Large intestine (tissue), 12 donors: Measurements from ENCODE around the gene SLC20A1. TPM values are rescaled to one million over a fixed set of nuclear protein-coding genes. Genes with fewer than 3 reads are reported as not detected.

Experiments used
- DNase-seq, 2 donors: peaks; one replicate each; pipeline versions ENCODE4 v3.0.0 to v3.0.0-alpha.2; 2013
- H3K27ac ChIP-seq: one replicate; pipeline ENCODE4 v1.5.1; 2013; ENCODE audit warnings: low read length
- H3K27me3 ChIP-seq: 2 replicates; pipeline ENCODE4 v1.6.1; 2013; ENCODE audit warnings: low read length; ENCODE audit not compliant: control insufficient read depth, insufficient read depth
- H3K36me3 ChIP-seq: 2 replicates; pipeline ENCODE4 v1.6.1; 2013; ENCODE audit warnings: low read length; ENCODE audit not compliant: control insufficient read depth, insufficient read depth
- H3K4me1 ChIP-seq: one replicate; pipeline ENCODE4 v1.6.1; 2013; ENCODE audit warnings: low read length; ENCODE audit not compliant: control insufficient read depth, insufficient read depth
- H3K4me3 ChIP-seq: one replicate; pipeline ENCODE4 v1.5.1; 2013; ENCODE audit warnings: low read length
- H3K9me3 ChIP-seq: one replicate; pipeline ENCODE4 v1.6.1; 2013; ENCODE audit warnings: mild to moderate bottlenecking, low read depth, low read length, moderate library complexity; ENCODE audit not compliant: control insufficient read depth
- WGBS: methylation state at CpG from one replicate; pipeline ENCODE4 v1.1.5; 2013; ENCODE audit warnings: low lambda C conversion rate; ENCODE audit not compliant: insufficient coverage; 5-methylcytosine and 5-hydroxymethylcytosine counted together
- long read RNA-seq, 11 donors: transcript quantifications; one replicate each; lab custom pipeline, GENCODE V29; 2026
- polyA plus RNA-seq: library from polyadenylated mRNA; unstranded; fragments of 120-200 nt; gene quantifications from one replicate; pipeline ENCODE4 v1.2.1, GENCODE V29; 2013

SLC20A1 gene
- polyA plus RNA-seq: 42.1 TPM
- long read RNA-seq, donor 1, partial matches to known transcripts: 28 of 28 reads
- long read RNA-seq, donor 1, other reads (novel, unspliced or antisense): 0 of 28 reads
- long read RNA-seq, donor 2, partial matches to known transcripts: 58 of 60 reads
- long read RNA-seq, donor 2, other reads (novel, unspliced or antisense): 0 of 60 reads
- long read RNA-seq, donor 3: 0 reads
- long read RNA-seq, donor 4: 0 reads
- long read RNA-seq, donor 5, partial matches to known transcripts: 17 of 20 reads
- long read RNA-seq, donor 5, other reads (novel, unspliced or antisense): 0 of 20 reads
- long read RNA-seq, donor 6, transcript SLC20A1-201 (11 exons, 3,381 nt): major isoform, 8 of 65 reads
- long read RNA-seq, donor 6, partial matches to known transcripts: 57 of 65 reads
- long read RNA-seq, donor 6, other reads (novel, unspliced or antisense): 0 of 65 reads
- long read RNA-seq, donor 7: 0 reads
- long read RNA-seq, donor 8, transcript SLC20A1-201 (11 exons, 3,381 nt): major isoform, 6 of 128 reads
- long read RNA-seq, donor 8, partial matches to known transcripts: 121 of 128 reads
- long read RNA-seq, donor 8, other reads (novel, unspliced or antisense): 0 of 128 reads
- long read RNA-seq, donor 9, partial matches to known transcripts: 23 of 26 reads
- long read RNA-seq, donor 9, other reads (novel, unspliced or antisense): 0 of 26 reads
- long read RNA-seq, donor 10, partial matches to known transcripts: 46 of 50 reads
- long read RNA-seq, donor 10, other reads (novel, unspliced or antisense): 0 of 50 reads
- long read RNA-seq, donor 11, transcript SLC20A1-201 (11 exons, 3,381 nt): major isoform, 7 of 12 reads
- long read RNA-seq, donor 11, partial matches to known transcripts: 5 of 12 reads
- long read RNA-seq, donor 11, other reads (novel, unspliced or antisense): 0 of 12 reads

- no CpG with 5 or more reads among the region's 87 CpGs for WGBS
- Histone ChIP-seq H3K27me3 (no peaks in the 10 kb centered on the region), H3K9me3 (no peaks in the 10 kb centered on the region), H3K27ac (peak within 1 kb of the TSS; percentile 98), H3K4me3 (peak within 1 kb of the TSS; percentile 87), H3K4me1 (peaks cover 21% of the 10 kb centered on the region), H3K36me3 (peaks cover 20% of the 10 kb centered on the region)
- peak; percentile 95 to 98 for DNase-seq
Observed at GRCh38 chr2:112645310-112646101, at the start of gene SLC20A1. SLC20A1 (plus strand) TSS chr2:112645939; CDS start chr2:112646829, 890 bp downstream.

DNA sequence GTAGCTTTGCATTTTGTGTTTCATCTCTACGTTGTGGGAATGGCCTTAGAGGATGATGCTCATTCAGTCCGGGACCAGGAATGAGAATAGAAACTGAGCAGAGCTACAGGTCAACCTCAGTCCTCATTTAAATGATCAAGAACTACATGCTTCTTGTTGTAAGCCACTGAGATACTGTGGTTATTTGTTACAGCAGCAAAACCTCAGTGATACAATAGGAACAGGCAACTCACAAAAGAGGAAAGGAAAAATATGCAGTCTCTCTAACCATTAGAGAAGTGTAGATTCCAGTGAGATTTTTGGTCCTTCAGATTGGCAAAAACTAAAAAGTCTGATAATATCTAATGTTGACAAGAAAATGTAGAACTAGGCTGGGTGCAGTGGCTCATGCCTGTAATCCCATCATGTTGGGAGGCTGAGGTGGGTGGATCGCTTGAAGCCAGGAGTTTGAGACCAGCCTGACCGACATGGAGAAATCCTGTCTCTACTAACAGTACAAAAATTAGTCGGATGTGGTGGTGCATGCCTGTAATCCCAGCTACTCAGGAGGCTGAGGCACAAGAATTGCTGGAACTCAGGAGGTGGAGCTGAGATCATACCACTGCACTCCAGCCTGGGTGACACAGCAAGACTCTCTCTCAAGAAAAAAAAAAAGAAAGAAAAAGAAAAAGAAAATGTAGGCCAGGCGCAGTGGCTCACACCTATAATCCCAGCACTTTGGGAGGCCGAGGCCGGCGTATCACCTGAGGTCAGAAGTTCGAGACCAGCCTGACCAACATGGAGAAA lies 48.0 kb upstream of the SLC20A1 start:
- Histone ChIP-seq H3K27me3 (no peaks in the 10 kb centered on the region), H3K9me3 (no peaks in the 10 kb centered on the region), H3K4me3 (no peak overlapping the region), H3K36me3 (no peaks in the 10 kb centered on the region), H3K27ac (no peak overlapping the region), H3K4me1 (no peaks in the 10 kb centered on the region)
- WGBS: 83% methylated on average over 2 of the region's 10 CpGs
- DNase-seq: no peak

- no CpG with 5 or more reads among the region's 3 CpGs for WGBS
Observed at GRCh38 chr2:112600634-112601033, 45.1 kb upstream of the SLC20A1 start.

GRCh38 chr2:112601754-112602153 lies 44.0 kb upstream of the SLC20A1 start:
- no peaks in the 10 kb centered on the region for H3K9me3 ChIP-seq
- DNase-seq: no peak
- no peaks in the 10 kb centered on the region for H3K4me1 ChIP-seq
- H3K4me3 ChIP-seq: no peak overlapping the region
- H3K27me3 ChIP-seq: no peaks in the 10 kb centered on the region
- no CpG with 5 or more reads among the region's 3 CpGs for WGBS
- no peaks in the 10 kb centered on the region for H3K36me3 ChIP-seq
- H3K27ac ChIP-seq: no peak overlapping the region

More at GRCh38 chr2:112600634-112601033, 45.1 kb upstream of the SLC20A1 start:
- no peak overlapping the region for H3K4me3 ChIP-seq
- H3K4me1 ChIP-seq: no peaks in the 10 kb centered on the region
- H3K9me3 ChIP-seq: no peaks in the 10 kb centered on the region
- H3K36me3 ChIP-seq: no peaks in the 10 kb centered on the region
- DNase-seq: no peak
- no peak overlapping the region for H3K27ac ChIP-seq
- no peaks in the 10 kb centered on the region for H3K27me3 ChIP-seq

DNA sequence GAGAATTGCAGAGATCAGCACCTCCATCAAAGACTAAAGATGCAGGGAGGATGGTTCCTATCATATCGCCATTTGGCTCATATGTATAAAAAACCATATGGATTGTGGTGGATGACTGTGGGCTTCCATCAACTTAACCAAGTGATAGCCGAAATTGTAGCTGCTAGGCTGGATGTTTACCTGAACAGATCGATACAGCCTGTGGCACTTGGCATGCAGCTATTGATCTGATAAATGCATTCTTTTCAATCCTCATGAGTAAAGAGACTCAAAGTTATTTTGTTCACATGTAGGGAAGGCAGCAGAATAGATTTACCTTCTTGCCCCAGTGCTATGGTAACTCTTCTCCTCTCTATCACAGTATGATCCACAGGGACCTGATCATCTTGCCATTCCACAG lies 42.8 kb upstream of the SLC20A1 start:
- no peak for DNase-seq
- H3K36me3 ChIP-seq: no peaks in the 10 kb centered on the region
- no peak overlapping the region for H3K27ac ChIP-seq
- H3K27me3 ChIP-seq: no peaks in the 10 kb centered on the region
- no CpG with 5 or more reads among the region's 3 CpGs for WGBS
- no peak overlapping the region for H3K4me3 ChIP-seq
- H3K9me3 ChIP-seq: no peaks in the 10 kb centered on the region
- H3K4me1 ChIP-seq: no peaks in the 10 kb centered on the region

GRCh38 chr2:112603731-112604130 lies 42.0 kb upstream of the SLC20A1 start:
- WGBS: no CpG with 5 or more reads among the region's 2 CpGs
- Histone ChIP-seq H3K4me1 (no peaks in the 10 kb centered on the region), H3K36me3 (no peaks in the 10 kb centered on the region), H3K9me3 (no peaks in the 10 kb centered on the region), H3K4me3 (no peak overlapping the region), H3K27me3 (no peaks in the 10 kb centered on the region), H3K27ac (no peak overlapping the region)
- no peak for DNase-seq

DNA sequence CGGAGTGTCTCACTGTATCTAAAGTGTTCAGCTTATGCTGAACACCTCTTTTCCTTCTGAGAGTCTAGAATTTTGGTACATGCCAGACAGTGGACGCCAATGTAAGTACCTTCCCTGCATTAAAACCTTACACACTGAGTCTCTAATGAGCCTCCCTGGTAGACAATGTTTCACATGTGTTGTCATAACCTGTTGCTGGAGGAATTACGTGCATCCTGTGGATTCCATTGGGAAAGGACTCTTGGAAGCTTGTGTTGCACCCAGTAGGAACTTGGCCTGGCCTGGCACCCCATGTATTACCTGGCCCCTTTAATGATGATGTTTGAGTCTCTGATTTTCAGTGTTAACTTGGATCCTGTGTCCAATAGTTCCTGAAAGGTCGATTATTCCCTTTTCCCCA lies 40.8 kb upstream of the SLC20A1 start:
- Histone ChIP-seq H3K27me3 (no peaks in the 10 kb centered on the region), H3K9me3 (no peaks in the 10 kb centered on the region), H3K4me3 (no peak overlapping the region), H3K4me1 (no peaks in the 10 kb centered on the region), H3K36me3 (no peaks in the 10 kb centered on the region), H3K27ac (no peak overlapping the region)
- no peak for DNase-seq
- WGBS: no CpG with 5 or more reads among the region's 4 CpGs

GRCh38 chr2:112605926-112606325 lies 39.8 kb upstream of the SLC20A1 start:
- H3K27ac ChIP-seq: no peak overlapping the region

GRCh38 chr2:112606547-112606946 lies 39.2 kb upstream of the SLC20A1 start:
- no CpG with 5 or more reads among the region's 4 CpGs for WGBS
- peak in 1 of 2 donors; percentile 39 for DNase-seq
- H3K27ac ChIP-seq: no peak overlapping the region

More at GRCh38 chr2:112605926-112606325, 39.8 kb upstream of the SLC20A1 start:
- Histone ChIP-seq H3K4me1 (no peaks in the 10 kb centered on the region), H3K36me3 (no peaks in the 10 kb centered on the region), H3K9me3 (no peaks in the 10 kb centered on the region), H3K4me3 (no peak overlapping the region), H3K27me3 (no peaks in the 10 kb centered on the region)
- no peak for DNase-seq
- WGBS: no CpG with 5 or more reads among the region's 5 CpGs

More at GRCh38 chr2:112606547-112606946, 39.2 kb upstream of the SLC20A1 start:
- Histone ChIP-seq H3K4me3 (no peak overlapping the region), H3K36me3 (no peaks in the 10 kb centered on the region), H3K4me1 (no peaks in the 10 kb centered on the region), H3K27me3 (no peaks in the 10 kb centered on the region), H3K9me3 (no peaks in the 10 kb centered on the region)
